Kidney tubule cell (primary cell): ENCODE results near the gene KLRF1.

Experiments
- DNase-seq: peaks from one replicate; pipeline ENCODE4 v3.0.0-alpha.2; 2018; ENCODE audit warnings: low spot score

The KLRF1 gene

GRCh38 chr12:9809338-9809737 lies 17.9 kb upstream of the KLRF1 start:
- no peak for DNase-seq

DNA sequence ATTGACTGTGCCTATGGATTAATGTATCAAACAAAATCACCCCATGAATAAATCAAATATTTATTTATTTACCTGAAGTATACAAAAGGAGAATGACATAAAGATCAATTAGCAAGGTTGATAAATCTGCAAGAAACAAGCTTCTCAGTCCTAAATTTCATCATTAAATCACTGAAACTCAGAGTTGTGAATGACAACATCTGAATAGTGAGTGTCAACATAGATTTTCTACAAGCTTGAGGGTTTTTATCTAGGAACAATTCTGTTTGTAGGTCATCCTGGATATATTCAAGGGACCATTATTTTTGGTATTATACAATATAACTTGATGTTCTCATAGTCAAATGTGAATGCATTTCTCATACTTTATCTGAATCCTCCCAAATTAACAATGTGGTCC lies 17.4 kb upstream of the KLRF1 start:
- DNase-seq: no peak

DNA sequence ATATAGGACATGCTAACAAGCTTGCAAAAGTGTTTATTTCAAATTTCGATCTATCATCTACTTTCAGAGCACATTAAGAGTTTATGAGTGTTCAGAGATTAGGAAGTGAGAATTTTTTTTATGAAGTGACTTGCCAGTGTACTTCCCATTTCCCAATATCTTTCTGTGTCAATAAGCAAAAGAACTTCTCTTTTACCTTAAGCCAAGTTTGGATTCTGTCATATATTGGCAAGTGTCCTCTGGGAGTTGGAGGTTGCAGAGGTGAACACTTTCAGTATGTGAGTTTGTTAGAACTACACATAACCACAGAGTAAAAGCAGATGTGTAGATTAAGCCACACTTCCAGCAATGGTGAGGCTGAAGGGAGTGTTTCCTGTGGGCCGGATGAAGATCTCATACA lies 16.6 kb upstream of the KLRF1 start:
- DNase-seq: no peak

DNA sequence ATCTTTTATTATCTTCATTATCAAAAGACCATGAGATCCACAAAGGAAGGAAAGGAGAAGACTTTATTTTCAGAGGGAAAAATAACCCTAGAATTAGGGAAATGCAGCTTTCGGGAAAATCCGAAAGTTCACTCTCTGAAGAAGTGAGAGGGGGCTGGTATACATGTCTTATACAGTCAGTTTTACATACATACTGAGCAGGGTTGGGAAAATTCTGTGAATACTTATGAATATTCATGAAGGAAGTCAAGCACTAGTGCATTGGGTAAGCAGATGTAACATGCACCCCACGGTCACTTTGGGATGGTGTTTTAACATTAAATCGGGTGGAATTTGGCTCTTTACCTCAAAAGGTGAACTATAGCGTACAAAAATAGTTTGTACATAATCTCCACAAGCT lies 15.7 kb upstream of the KLRF1 start:
- DNase-seq: no peak

- peak; percentile 53 for DNase-seq
Measured at GRCh38 chr12:9813821-9814798, 13.2 kb upstream of the KLRF1 start.

GRCh38 chr12:9820281-9820930 lies 6.9 kb upstream of the KLRF1 start:
- DNase-seq: no peak

- DNase-seq: no peak
Measured at GRCh38 chr12:9829483-9829882, 2.2 kb downstream of the KLRF1 start.

DNA sequence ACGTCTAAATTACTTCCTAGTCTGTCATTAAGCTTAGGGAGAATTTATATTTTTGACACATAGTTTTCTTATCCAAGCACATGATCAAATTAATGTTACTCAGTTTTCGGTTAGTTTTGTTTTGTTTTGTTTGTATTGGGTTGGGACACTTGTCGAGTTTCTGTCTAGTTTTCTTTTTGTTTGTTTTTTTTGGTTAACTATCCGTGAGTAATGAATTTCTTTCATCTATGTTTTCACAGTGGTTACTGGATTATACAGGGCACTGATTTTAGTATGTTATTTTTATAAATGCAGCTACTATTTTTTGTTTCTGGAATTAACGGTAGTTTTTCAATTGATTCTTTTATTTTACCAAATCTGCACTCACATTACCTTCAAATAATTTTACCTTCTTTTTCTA lies 2.7 kb downstream of the KLRF1 start:
- DNase-seq: no peak

- DNase-seq: no peak
Measured at GRCh38 chr12:9831720-9832119, 4.4 kb downstream of the KLRF1 start.

GRCh38 chr12:9843407-9843806 lies 16.1 kb downstream of the KLRF1 start:
- DNase-seq: no peak

- no peak for DNase-seq
Measured at GRCh38 chr12:9848899-9849298, 21.6 kb downstream of the KLRF1 start.

GRCh38 chr12:9851050-9851449 lies 23.8 kb downstream of the KLRF1 start:
- DNase-seq: no peak

- DNase-seq: no peak
Measured at GRCh38 chr12:9851927-9852326, 24.6 kb downstream of the KLRF1 start.

DNA sequence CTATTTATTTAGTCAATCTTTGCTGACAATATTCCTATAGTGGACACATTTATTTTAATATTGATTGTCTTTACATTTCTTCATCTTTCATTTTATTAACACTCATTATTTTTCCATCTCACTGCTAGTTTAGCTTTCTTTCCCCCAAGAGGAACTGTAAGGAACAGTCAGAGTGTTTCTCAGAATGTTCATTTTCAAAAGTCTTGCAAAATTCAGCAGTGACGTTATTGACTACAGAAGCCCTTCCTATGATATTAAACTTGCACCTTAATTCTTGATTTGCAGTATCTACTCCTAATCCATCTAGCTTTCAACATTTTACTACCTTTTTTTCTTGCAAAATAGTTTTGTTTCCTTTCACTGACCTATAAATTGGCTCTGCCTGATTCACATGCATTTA lies 28.9 kb downstream of the KLRF1 start:
- DNase-seq: no peak

DNA sequence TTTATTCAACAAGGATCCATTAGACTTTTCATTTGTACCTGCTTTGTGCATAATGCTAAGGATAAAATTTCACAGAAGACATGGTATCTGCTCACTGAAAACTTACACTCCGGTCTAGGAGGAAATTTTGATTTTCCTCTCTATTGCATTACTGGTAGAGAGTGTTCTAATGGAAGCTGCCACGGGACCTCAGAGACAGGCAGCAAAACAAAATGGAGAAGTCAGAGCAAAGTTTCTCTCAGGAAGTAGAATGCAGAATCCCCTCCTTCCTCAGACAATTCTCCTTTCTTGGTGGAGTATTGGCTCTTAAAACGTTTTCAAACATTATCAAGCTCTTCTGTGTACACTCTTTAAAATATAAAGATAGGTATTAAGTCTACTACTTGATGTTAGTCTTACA lies 29.6 kb downstream of the KLRF1 start:
- no peak for DNase-seq

- no peak for DNase-seq
Measured at GRCh38 chr12:9858135-9858534, 30.9 kb downstream of the KLRF1 start.

- no peak for DNase-seq
Measured at GRCh38 chr12:9864913-9865675, 37.8 kb downstream of the KLRF1 start.

GRCh38 chr12:9866860-9867269 lies 39.6 kb downstream of the KLRF1 start:
- DNase-seq: no peak

GRCh38 chr12:9867531-9867930 lies 40.2 kb downstream of the KLRF1 start:
- no peak for DNase-seq

- no peak for DNase-seq
Measured at GRCh38 chr12:9868311-9868801, 41.1 kb downstream of the KLRF1 start.

DNA sequence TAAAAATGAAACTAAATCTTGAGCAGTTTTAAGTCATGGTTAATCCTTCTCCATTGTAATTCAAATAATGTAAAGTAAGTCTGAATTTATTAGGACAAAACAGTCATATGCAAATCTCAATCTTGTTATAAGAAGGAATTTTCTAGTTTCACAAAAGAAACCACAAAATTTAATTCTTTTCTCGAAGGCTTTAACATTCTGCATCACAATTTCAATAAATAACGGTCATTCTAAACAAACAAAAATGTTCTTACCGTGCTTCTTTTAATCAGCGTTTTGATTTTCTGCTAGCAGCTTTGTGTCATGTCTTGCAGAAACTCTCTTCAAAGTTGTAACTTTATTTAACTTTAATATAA lies 41.6 kb downstream of the KLRF1 start:
- no peak for DNase-seq

DNA sequence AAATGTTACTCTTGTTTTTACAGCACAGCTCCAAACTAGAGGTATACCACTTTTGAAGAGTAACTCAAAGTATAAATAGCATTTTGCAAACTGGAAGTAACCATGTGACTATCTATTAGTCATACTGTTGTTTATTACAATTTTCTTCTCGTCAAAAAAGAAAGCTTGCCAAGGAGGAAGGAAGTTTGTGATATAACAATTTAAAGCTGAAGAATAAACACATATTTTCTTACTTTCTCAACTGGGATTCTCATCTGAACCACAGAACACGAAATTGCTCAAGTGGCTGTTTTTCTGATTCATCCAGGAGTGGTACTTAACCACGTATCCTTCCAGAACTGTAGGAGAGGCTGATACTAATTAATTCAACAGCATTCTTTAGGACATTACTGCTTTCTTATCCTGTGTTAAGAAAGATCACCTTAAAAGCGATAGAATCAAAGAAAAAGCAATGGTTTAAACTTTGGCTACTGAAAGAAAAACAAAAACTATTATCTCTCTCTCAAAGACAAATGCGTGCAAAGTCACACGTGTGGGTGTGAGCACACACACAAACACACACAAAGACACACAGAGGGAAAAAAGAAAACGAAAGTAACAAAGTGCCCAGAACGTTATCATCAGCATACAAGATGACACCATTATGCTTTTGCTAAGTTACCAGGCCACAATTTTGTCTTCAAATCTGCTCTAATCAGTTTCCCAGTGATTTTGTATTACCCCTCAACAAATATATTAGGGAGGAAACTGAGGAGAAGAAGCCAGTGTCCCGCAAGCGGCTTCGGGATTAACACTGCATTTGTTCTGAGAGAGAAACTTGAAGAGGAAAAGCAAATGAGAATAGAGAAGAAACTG lies 42.3 kb downstream of the KLRF1 start, which contains the start of gene CLEC2B:
Gene CLEC2B, minus strand, starts transcription at position 48 of the 855 bp plus-strand sequence.
- DNase-seq: peak; percentile 55
